A673 (cell line): ENCODE results near the gene ZNF365.

ENCODE experiments used
- CTCF ChIP-seq: fragments of 300-800, 200-600 bp; sonication (generic); conservative IDR thresholded peaks from 2 replicates; pipeline ENCODE4 v1.5.1; 2017; ENCODE audit warnings: low read depth, mild to moderate bottlenecking, antibody characterized with exemption, low read length, moderate library complexity, mixed read lengths
- EZH2 ChIP-seq: fragments of 200-600 bp; sonication (generic); IDR thresholded peaks from 2 replicates; pipeline ENCODE4 v1.6.1; 2017; ENCODE audit warnings: borderline replicate concordance, low read depth, mild to moderate bottlenecking, mixed read lengths, antibody characterized with exemption, low read length; ENCODE audit not compliant: poor library complexity, severe bottlenecking

- no peak for TF ChIP-seq EZH2
- no peak for TF ChIP-seq CTCF
Measured at GRCh38 chr10:62332406-62332805, 41.8 kb upstream of the ZNF365 start.
